Mesangial cell (primary cell): ENCODE results near the gene CST6. TPM values are rescaled to one million over a fixed set of nuclear protein-coding genes. Genes with fewer than 3 reads are reported as not detected.

Source experiments
- total RNA-seq: library from RNA; depleted of rRNA; stranded (reverse); fragments of >200 nt; gene quantifications from 2 replicates; pipeline ENCODE4 v1.2.3, GENCODE V29; 2015

The CST6 gene
- 2.4 and 18.0 TPM in 2 replicates for total RNA-seq

GRCh38 chr11:66011785-66012303 lies at the start of gene CST6:
CST6 (plus strand) TSS chr11:66012008; CDS start chr11:66012045, 37 bp downstream.

GRCh38 chr11:66001942-66002647 lies 9.7 kb upstream of the CST6 start, which contains the start of the genes BANF1 and EIF1AD:
BANF1 (plus strand) TSS chr11:66002503; CDS start chr11:66003251, 748 bp downstream.
EIF1AD (minus strand) TSS chr11:66002157; CDS start chr11:66000389, 1,768 bp downstream.

GRCh38 chr11:66026017-66026529 lies 14.3 kb downstream of the CST6 start, which contains the start of gene CATSPER1:
CATSPER1 (minus strand) TSS chr11:66026479; CDS start chr11:66026379, 100 bp downstream.

GRCh38 chr11:66048547-66049323 lies 36.9 kb downstream of the CST6 start, which contains the start of gene GAL3ST3:
GAL3ST3 (minus strand) TSS chr11:66049161; CDS start chr11:66045415, 3,746 bp downstream.

GRCh38 chr11:66051766-66052663 lies 40.2 kb downstream of the CST6 start, which contains the start of gene SF3B2:
SF3B2 (plus strand) TSS chr11:66052364; CDS start chr11:66052385, 21 bp downstream.

Other genes with a start within 250 kb of the CST6 start
- gene AP5B1, start 231.0 kb upstream of the CST6 start, total RNA-seq, result 12.5 and 13.9 TPM in 2 replicates
- 0.51 TPM in 1 of 2 replicates, not detected in the other for gene OVOL1, start 224.9 kb upstream of the CST6 start, total RNA-seq
- gene SNX32, start 178.0 kb upstream of the CST6 start, total RNA-seq, result 0.89 TPM in 1 of 2 replicates, not detected in the other
- 1,341 and 2,316 TPM in 2 replicates for gene CFL1, start 153.8 kb upstream of the CST6 start, total RNA-seq
- 52.4 and 57.2 TPM in 2 replicates for gene MUS81, start 151.6 kb upstream of the CST6 start, total RNA-seq
- gene EFEMP2, start 139.2 kb upstream of the CST6 start, total RNA-seq, result 77.6 and 161 TPM in 2 replicates
- 0.81 TPM in 1 of 2 replicates, not detected in the other for gene CTSW, start 132.2 kb upstream of the CST6 start, total RNA-seq
- 176 and 229 TPM in 2 replicates for gene FIBP, start 123.5 kb upstream of the CST6 start, total RNA-seq
- gene CCDC85B, start 121.3 kb upstream of the CST6 start, total RNA-seq, result 55.9 and 59.3 TPM in 2 replicates
- 19.8 and 147 TPM in 2 replicates for gene FOSL1, start 111.6 kb upstream of the CST6 start, total RNA-seq
- gene C11orf68, start 92.9 kb upstream of the CST6 start, total RNA-seq, result 25.6 and 28.8 TPM in 2 replicates
- 104 and 182 TPM in 2 replicates for gene DRAP1, start 92.6 kb upstream of the CST6 start, total RNA-seq
- not detected in 2 replicates for gene TSGA10IP, start 66.5 kb upstream of the CST6 start, total RNA-seq
- 48.7 and 51.8 TPM in 2 replicates for gene SART1, start 50.3 kb upstream of the CST6 start, total RNA-seq
- 28.1 and 34.7 TPM in 2 replicates for gene EIF1AD, start 9.9 kb upstream of the CST6 start, total RNA-seq
- 70.9 and 118 TPM in 2 replicates for gene BANF1, start 9.5 kb upstream of the CST6 start, total RNA-seq
- gene CATSPER1, start 14.5 kb downstream of the CST6 start, total RNA-seq, result 0.33 and 1.0 TPM in 2 replicates
- 2.1 and 45.1 TPM in 2 replicates for gene GAL3ST3, start 37.2 kb downstream of the CST6 start, total RNA-seq
- 160 and 223 TPM in 2 replicates for gene SF3B2, start 40.4 kb downstream of the CST6 start, total RNA-seq
- gene PACS1, start 58.3 kb downstream of the CST6 start, total RNA-seq, result 50.5 and 67.8 TPM in 2 replicates
- 25.6 and 28.0 TPM in 2 replicates for gene KLC2, start 245.7 kb downstream of the CST6 start, total RNA-seq